Measurements from ENCODE around the gene VSIG8.

- no peak for TF ChIP-seq CTCF (IDR thresholded peaks at IDR 0.05)
- no peak for TF ChIP-seq EZH2 (IDR thresholded peaks at IDR 0.05; ENCODE audit: borderline replicate concordance, insufficient read depth, low read depth, low read length, poor library complexity, severe bottlenecking)
Observed at GRCh38 chr1:159841749-159842148, 20.7 kb downstream of the VSIG8 start.
